ENCODE measurements around the gene LPP.

Gene LPP

GRCh38 chr3:188503647-188504046 is 349.7 kb downstream of the LPP start:
- H3K27me3 ChIP-seq (ENCODE audit: insufficient read depth, low read length, poor library complexity): no peaks in the 10 kb centered on the region
- no peak overlapping the region for H3K9ac ChIP-seq (ENCODE audit: low read depth, low read length)
- ATAC-seq (ENCODE audit: insufficient read depth, low read depth): no peak
- no peak for DNase-seq
- no peak overlapping the region for H3K4me2 ChIP-seq (ENCODE audit: insufficient read depth, low read length)
- H3K36me3 ChIP-seq (ENCODE audit: insufficient read depth, low read length): no peaks in the 10 kb centered on the region
- H3K4me3 ChIP-seq (ENCODE audit: low read depth in 1 of 2, low read length in 2 of 2): no peak overlapping the region
- H3K9me3 ChIP-seq (ENCODE audit: insufficient read depth, low read length, severe bottlenecking): peaks cover 8% of the 10 kb centered on the region
- H4K20me1 ChIP-seq (ENCODE audit: insufficient read depth, low read length): no peaks in the 10 kb centered on the region
- no peaks in the 10 kb centered on the region for H3K79me2 ChIP-seq (ENCODE audit: insufficient read depth, low read length)
- H2AFZ ChIP-seq (ENCODE audit: low read depth, low read length): no peak overlapping the region
- TF ChIP-seq EZH2 (IDR thresholded peaks at IDR 0.05; ENCODE audit: borderline replicate concordance, low read depth, low read length, severe bottlenecking): no peak
- TF ChIP-seq, protein P1, sequence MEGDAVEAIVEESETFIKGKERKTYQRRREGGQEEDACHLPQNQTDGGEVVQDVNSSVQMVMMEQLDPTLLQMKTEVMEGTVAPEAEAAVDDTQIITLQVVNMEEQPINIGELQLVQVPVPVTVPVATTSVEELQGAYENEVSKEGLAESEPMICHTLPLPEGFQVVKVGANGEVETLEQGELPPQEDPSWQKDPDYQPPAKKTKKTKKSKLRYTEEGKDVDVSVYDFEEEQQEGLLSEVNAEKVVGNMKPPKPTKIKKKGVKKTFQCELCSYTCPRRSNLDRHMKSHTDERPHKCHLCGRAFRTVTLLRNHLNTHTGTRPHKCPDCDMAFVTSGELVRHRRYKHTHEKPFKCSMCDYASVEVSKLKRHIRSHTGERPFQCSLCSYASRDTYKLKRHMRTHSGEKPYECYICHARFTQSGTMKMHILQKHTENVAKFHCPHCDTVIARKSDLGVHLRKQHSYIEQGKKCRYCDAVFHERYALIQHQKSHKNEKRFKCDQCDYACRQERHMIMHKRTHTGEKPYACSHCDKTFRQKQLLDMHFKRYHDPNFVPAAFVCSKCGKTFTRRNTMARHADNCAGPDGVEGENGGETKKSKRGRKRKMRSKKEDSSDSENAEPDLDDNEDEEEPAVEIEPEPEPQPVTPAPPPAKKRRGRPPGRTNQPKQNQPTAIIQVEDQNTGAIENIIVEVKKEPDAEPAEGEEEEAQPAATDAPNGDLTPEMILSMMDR (IDR thresholded peaks at IDR 0.05; ENCODE audit: borderline replicate concordance, extremely low read depth, low read length, poor library complexity, severe bottlenecking): no peak
- no peak overlapping the region for H3K27ac ChIP-seq (ENCODE audit: low read length)
- H3K4me1 ChIP-seq (ENCODE audit: insufficient read depth, low read length): no peaks in the 10 kb centered on the region

GRCh38 chr3:188505151-188505550 is 351.2 kb downstream of the LPP start:
- H3K79me2 ChIP-seq (ENCODE audit: insufficient read depth, low read length): no peaks in the 10 kb centered on the region
- H4K20me1 ChIP-seq (ENCODE audit: insufficient read depth, low read length): no peaks in the 10 kb centered on the region
- H3K36me3 ChIP-seq (ENCODE audit: insufficient read depth, low read length): no peaks in the 10 kb centered on the region
- H3K4me3 ChIP-seq (ENCODE audit: low read depth in 1 of 2, low read length in 2 of 2): no peak overlapping the region
- ATAC-seq (ENCODE audit: insufficient read depth, low read depth) (no peak), DNase-seq (no peak)
- H3K27ac ChIP-seq (ENCODE audit: low read length): no peak overlapping the region
- H3K4me2 ChIP-seq (ENCODE audit: insufficient read depth, low read length): no peak overlapping the region
- peaks cover 8% of the 10 kb centered on the region for H3K9me3 ChIP-seq (ENCODE audit: insufficient read depth, low read length, severe bottlenecking)
- no peak overlapping the region for H2AFZ ChIP-seq (ENCODE audit: low read depth, low read length)
- no peaks in the 10 kb centered on the region for H3K27me3 ChIP-seq (ENCODE audit: insufficient read depth, low read length, poor library complexity)
- TF ChIP-seq EZH2 (IDR thresholded peaks at IDR 0.05; ENCODE audit: borderline replicate concordance, low read depth, low read length, severe bottlenecking): no peak
- TF ChIP-seq, protein P1 (IDR thresholded peaks at IDR 0.05; ENCODE audit: borderline replicate concordance, extremely low read depth, low read length, poor library complexity, severe bottlenecking): no peak
- no peaks in the 10 kb centered on the region for H3K4me1 ChIP-seq (ENCODE audit: insufficient read depth, low read length)
- H3K9ac ChIP-seq (ENCODE audit: low read depth, low read length): no peak overlapping the region

DNA sequence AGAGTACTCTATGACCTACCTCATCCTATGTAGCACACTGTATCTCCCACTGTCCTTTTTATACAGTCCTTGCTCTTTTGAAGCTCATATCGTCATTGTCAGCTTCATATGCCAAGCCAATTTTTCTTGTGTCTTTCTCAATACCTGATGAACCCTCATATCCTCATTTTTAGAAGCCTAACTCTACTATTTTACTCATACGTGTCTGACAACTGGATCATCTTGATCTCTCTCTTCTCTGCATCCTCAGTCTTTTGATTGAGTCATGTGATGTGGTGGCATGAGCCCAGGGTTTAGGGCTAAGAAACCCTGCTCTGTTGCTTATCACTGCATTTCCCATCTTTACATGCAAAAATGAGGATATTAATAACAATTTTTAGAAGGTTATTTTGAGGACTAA is 352.0 kb downstream of the LPP start:
- Histone ChIP-seq H3K9me3 (ENCODE audit: insufficient read depth, low read length, severe bottlenecking) (peaks cover 8% of the 10 kb centered on the region), H3K79me2 (ENCODE audit: insufficient read depth, low read length) (no peaks in the 10 kb centered on the region), H4K20me1 (ENCODE audit: insufficient read depth, low read length) (no peaks in the 10 kb centered on the region), H3K4me3 (ENCODE audit: low read depth in 1 of 2, low read length in 2 of 2) (no peak overlapping the region), H3K27ac (ENCODE audit: low read length) (no peak overlapping the region), H3K4me2 (ENCODE audit: insufficient read depth, low read length) (no peak overlapping the region), H2AFZ (ENCODE audit: low read depth, low read length) (no peak overlapping the region), H3K9ac (ENCODE audit: low read depth, low read length) (no peak overlapping the region), H3K4me1 (ENCODE audit: insufficient read depth, low read length) (no peaks in the 10 kb centered on the region), H3K36me3 (ENCODE audit: insufficient read depth, low read length) (no peaks in the 10 kb centered on the region), H3K27me3 (ENCODE audit: insufficient read depth, low read length, poor library complexity) (no peaks in the 10 kb centered on the region)
- ATAC-seq (ENCODE audit: insufficient read depth, low read depth): no peak
- no peak for DNase-seq
- TF ChIP-seq, protein P1 (IDR thresholded peaks at IDR 0.05; ENCODE audit: borderline replicate concordance, extremely low read depth, low read length, poor library complexity, severe bottlenecking): no peak
- no peak for TF ChIP-seq EZH2 (IDR thresholded peaks at IDR 0.05; ENCODE audit: borderline replicate concordance, low read depth, low read length, severe bottlenecking)

- DNase-seq (no peak), ATAC-seq (ENCODE audit: insufficient read depth, low read depth) (no peak)
- Histone ChIP-seq H3K4me1 (ENCODE audit: insufficient read depth, low read length) (no peaks in the 10 kb centered on the region), H4K20me1 (ENCODE audit: insufficient read depth, low read length) (no peaks in the 10 kb centered on the region), H3K79me2 (ENCODE audit: insufficient read depth, low read length) (no peaks in the 10 kb centered on the region), H3K27ac (ENCODE audit: low read length) (no peak overlapping the region), H3K4me2 (ENCODE audit: insufficient read depth, low read length) (no peak overlapping the region), H3K27me3 (ENCODE audit: insufficient read depth, low read length, poor library complexity) (no peaks in the 10 kb centered on the region), H3K36me3 (ENCODE audit: insufficient read depth, low read length) (no peaks in the 10 kb centered on the region), H3K4me3 (ENCODE audit: low read depth in 1 of 2, low read length in 2 of 2) (no peak overlapping the region), H3K9me3 (ENCODE audit: insufficient read depth, low read length, severe bottlenecking) (peaks cover 8% of the 10 kb centered on the region), H3K9ac (ENCODE audit: low read depth, low read length) (no peak overlapping the region), H2AFZ (ENCODE audit: low read depth, low read length) (no peak overlapping the region)
- TF ChIP-seq, protein P1 (IDR thresholded peaks at IDR 0.05; ENCODE audit: borderline replicate concordance, extremely low read depth, low read length, poor library complexity, severe bottlenecking): no peak
- TF ChIP-seq EZH2 (IDR thresholded peaks at IDR 0.05; ENCODE audit: borderline replicate concordance, low read depth, low read length, severe bottlenecking): no peak
Observed at GRCh38 chr3:188506446-188506845, 352.5 kb downstream of the LPP start.

Data from DND-41 (cell line).